HG03097 (cell line): ENCODE data around the gene GRPEL1.

Source experiments
- ATAC-seq: cut with Tn5 transposase; IDR thresholded peaks from one replicate; pipeline ENCODE4 v1.9.1; 2021; ENCODE audit not compliant: unreplicated experiment, low FRiP score

The GRPEL1 gene

GRCh38 chr4:7067126-7067451 lies 775 bp downstream of the GRPEL1 start:
- no peak for ATAC-seq

- no peak for ATAC-seq
Observed at GRCh38 chr4:7066493-7066892, 1.4 kb downstream of the GRPEL1 start.

- no peak for ATAC-seq
Observed at GRCh38 chr4:7066006-7066405, 1.9 kb downstream of the GRPEL1 start.

- no peak for ATAC-seq
Observed at GRCh38 chr4:7063362-7063761, 4.5 kb downstream of the GRPEL1 start.

- ATAC-seq: no peak
Observed at GRCh38 chr4:7062816-7063215, 5.0 kb downstream of the GRPEL1 start.

GRCh38 chr4:7061815-7062214 lies 6.0 kb downstream of the GRPEL1 start:
- no peak for ATAC-seq

- ATAC-seq: no peak
Observed at GRCh38 chr4:7060346-7061150, 7.3 kb downstream of the GRPEL1 start.

GRCh38 chr4:7059662-7060061 lies 8.2 kb downstream of the GRPEL1 start:
- ATAC-seq: no peak

GRCh38 chr4:7058792-7059191 lies 9.1 kb downstream of the GRPEL1 start:
- no peak for ATAC-seq

- ATAC-seq: no peak
Observed at GRCh38 chr4:7055990-7056325, 11.9 kb downstream of the GRPEL1 start.

- ATAC-seq: no peak
Observed at GRCh38 chr4:7055111-7055989, 12.5 kb downstream of the GRPEL1 start.

GRCh38 chr4:7054106-7054880 lies 13.6 kb downstream of the GRPEL1 start:
- ATAC-seq: no peak

GRCh38 chr4:7052923-7053715 lies 14.7 kb downstream of the GRPEL1 start:
- no peak for ATAC-seq

- no peak for ATAC-seq
Observed at GRCh38 chr4:7052313-7052712, 15.6 kb downstream of the GRPEL1 start.

- no peak for ATAC-seq
Observed at GRCh38 chr4:7051905-7052304, 16.0 kb downstream of the GRPEL1 start.

GRCh38 chr4:7051144-7051495 lies 16.7 kb downstream of the GRPEL1 start:
- ATAC-seq: no peak

- ATAC-seq: no peak
Observed at GRCh38 chr4:7050481-7051143, 17.3 kb downstream of the GRPEL1 start.

- ATAC-seq: no peak
Observed at GRCh38 chr4:7049739-7050138, 18.1 kb downstream of the GRPEL1 start.

GRCh38 chr4:7049295-7049694 lies 18.6 kb downstream of the GRPEL1 start:
- ATAC-seq: no peak

- no peak for ATAC-seq
Observed at GRCh38 chr4:7048642-7049041, 19.2 kb downstream of the GRPEL1 start.
